Measurements from ENCODE around the gene ABCA2. TPM values are rescaled to one million over a fixed set of nuclear protein-coding genes. Genes with fewer than 3 reads are reported as not detected.
A peak's percentile ranks its signal among the peaks of the same experiment; 100 is the strongest.

Gene ABCA2
- total RNA-seq, 2 donors from 2014 or later: 28.3 to 28.5 TPM

DNA sequence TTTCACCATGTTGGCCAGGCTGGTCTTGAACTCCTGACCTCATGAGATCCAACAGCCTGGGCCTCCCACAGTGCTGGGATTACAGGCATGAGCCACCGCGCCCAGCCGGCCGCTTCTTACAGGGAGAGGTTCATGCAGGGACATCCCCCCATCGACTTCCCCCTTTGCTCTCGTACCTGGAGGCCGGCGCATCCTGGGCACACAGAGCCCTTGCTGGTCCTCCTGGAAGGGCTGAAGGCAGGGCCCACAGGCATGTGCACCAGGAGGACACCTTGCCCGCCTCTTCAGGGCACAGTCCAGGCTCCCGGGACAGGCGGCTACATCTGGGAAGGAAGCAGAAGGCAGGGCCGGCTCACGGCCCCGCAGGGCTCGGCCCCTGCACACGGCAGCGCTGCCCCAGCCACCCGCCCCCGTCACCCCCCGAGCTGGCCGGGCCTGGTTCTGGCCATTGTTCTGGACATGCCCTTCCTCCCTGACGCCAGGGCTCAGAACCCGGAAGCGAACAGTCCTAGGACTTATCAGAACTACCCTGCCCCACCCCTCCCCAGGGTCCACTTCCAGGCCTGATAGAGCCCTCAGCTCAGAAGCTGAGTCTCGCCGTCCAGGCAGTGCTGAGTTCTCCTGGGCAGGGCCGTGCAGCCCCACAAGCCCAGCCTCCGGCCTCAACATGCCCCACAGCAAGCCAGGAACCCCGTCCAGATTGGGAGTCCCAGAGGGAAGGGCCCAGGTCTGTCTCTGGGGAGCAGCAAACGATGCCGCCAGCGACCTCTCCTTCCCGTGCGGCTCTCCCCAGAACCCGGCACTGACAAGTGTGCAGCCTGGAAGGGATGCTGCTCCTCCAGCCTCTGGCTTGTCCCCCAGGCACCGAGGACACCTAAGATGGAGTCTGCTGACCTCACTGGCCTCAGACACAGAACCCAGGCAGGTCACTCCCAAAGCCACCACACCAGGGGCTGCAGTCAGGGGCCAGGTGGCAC is 15.0 kb upstream of the ABCA2 start:
- Histone ChIP-seq H3K9me3 (no peaks in the 10 kb centered on the region), H3K27me3 (no peaks in the 10 kb centered on the region), H3K36me3 (peaks cover 23% of the 10 kb centered on the region), H3K4me3 (peak overlapping the region; percentile 14 to 60), H3K27ac (peak overlapping the region; percentile 58 to 73), H3K4me1 (peaks cover 0 to 44% of the 10 kb centered on the region in 2 donors)
- peak; percentile 80 for DNase-seq (ENCODE audit: low spot score)
- TF ChIP-seq CTCF (IDR thresholded peaks at IDR 0.05): no peak

DNA sequence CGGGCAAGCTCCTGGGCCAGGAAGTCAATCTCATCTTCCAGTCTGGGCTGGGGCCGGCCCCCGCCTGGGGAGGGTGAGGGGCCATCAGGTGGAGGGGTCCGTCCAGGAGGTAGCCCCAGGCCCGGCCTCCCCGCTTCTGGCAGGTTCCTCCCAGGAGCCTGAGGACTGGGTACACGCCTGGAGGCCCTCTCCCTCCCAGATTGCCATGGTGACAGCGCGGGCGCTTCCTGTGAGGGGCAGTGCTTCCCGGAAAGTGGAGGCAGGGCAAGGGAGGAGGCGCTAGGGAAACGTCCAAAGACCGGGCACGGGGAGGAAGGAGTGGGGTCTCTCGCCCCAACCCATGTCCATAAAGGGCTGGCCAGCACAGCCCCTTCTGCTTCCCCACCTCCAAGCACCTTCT is 13.1 kb upstream of the ABCA2 start:
- H3K4me3 ChIP-seq: no peak overlapping the region
- no peak overlapping the region for H3K27ac ChIP-seq
- DNase-seq (ENCODE audit: low spot score): no peak
- no peaks in the 10 kb centered on the region for H3K27me3 ChIP-seq
- no peaks in the 10 kb centered on the region for H3K9me3 ChIP-seq
- no peak for TF ChIP-seq CTCF (IDR thresholded peaks at IDR 0.05)
- peaks cover 0 to 37% of the 10 kb centered on the region in 2 donors for H3K4me1 ChIP-seq
- H3K36me3 ChIP-seq: peaks cover 23% of the 10 kb centered on the region

- H3K27me3 ChIP-seq: no peaks in the 10 kb centered on the region
- H3K9me3 ChIP-seq: no peaks in the 10 kb centered on the region
- H3K4me1 ChIP-seq: peaks cover 0 to 36% of the 10 kb centered on the region in 2 donors
- no peak overlapping the region for H3K4me3 ChIP-seq
- DNase-seq (ENCODE audit: low spot score): no peak
- H3K36me3 ChIP-seq: peaks cover 23% of the 10 kb centered on the region
- no peak for TF ChIP-seq CTCF (IDR thresholded peaks at IDR 0.05)
- no peak overlapping the region for H3K27ac ChIP-seq
Measured at GRCh38 chr9:137040568-137040967, 12.5 kb upstream of the ABCA2 start.

DNA sequence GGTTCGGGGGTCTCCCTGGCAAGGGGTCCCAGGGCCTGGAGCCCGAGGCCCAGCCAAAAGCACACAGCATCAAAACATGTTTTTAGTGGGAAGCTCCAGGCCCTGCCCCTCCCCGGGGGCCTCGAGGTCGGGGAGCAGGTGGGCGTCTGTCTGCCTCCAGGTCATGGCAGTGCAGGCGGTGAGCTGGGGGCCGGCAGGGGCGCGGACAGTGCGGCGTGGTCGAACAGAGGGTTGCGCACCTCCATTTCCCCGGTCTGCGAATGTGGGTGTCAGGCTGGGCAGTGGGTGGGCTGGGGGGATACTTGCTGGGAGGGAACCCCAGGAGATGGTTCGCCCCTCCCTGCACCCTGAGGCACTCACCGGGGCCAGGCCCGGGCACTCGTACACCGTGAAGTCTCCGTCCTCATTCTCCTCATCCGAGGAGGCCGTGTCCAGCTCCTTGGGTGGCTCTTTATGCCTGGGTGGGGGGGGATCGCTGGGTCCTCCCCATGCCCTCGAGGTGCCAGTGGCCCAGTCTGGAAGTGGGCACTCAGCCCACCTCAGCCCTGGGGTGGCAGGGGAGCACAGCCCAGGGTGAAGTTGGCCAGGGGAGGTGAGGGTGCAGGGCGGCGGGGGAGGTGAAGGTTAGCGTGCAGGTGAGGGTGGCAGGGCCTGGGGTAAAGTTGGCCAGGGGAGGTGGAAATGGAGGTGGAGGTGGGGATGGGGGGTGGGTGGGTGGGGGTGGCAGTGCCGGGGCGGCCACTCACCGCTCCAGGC is 11.8 kb upstream of the ABCA2 start:
- no peak for DNase-seq (ENCODE audit: low spot score)
- no peaks in the 10 kb centered on the region for H3K27me3 ChIP-seq
- H3K9me3 ChIP-seq: no peaks in the 10 kb centered on the region
- no peak overlapping the region for H3K4me3 ChIP-seq
- peaks cover 23% of the 10 kb centered on the region for H3K36me3 ChIP-seq
- TF ChIP-seq CTCF (IDR thresholded peaks at IDR 0.05): no peak
- H3K4me1 ChIP-seq: peaks cover 0 to 36% of the 10 kb centered on the region in 2 donors
- H3K27ac ChIP-seq: no peak overlapping the region

DNA sequence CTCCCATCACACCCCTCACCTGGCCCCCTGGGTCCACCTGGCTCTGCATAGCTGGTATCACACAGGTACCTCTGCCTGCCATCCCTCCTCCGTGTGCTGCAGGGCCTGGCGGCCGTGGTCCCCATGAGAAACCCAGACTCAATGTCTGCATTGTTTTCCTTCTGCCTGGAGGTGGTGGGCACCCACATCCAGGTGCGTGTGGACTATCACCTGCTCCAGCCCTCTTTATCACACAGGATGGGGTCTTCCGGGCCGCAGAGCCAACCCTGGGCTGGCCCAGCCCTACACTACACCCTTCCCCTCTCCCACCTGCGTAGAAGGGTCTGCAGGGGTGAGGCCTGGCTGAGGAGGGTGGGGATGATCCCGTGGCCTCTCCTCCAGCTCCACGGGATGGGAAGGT is 10.9 kb upstream of the ABCA2 start:
- Histone ChIP-seq H3K9me3 (no peaks in the 10 kb centered on the region), H3K36me3 (peaks cover 23% of the 10 kb centered on the region), H3K4me3 (no peak overlapping the region), H3K4me1 (peaks cover 0 to 33% of the 10 kb centered on the region in 2 donors), H3K27ac (no peak overlapping the region), H3K27me3 (no peaks in the 10 kb centered on the region)
- TF ChIP-seq CTCF (IDR thresholded peaks at IDR 0.05): no peak
- no peak for DNase-seq (ENCODE audit: low spot score)
